Effector memory CD4-positive, alpha-beta T cell (primary cell): ENCODE measurements around the gene DDX4.
A peak's percentile ranks its signal among the peaks of the same experiment; 100 is the strongest.
"Not testable (repeated sequence)": the region's sequence is repeated elsewhere in the genome, so short reads cannot be mapped to it uniquely, and the experiment has no call there.

Experiments
- DNase-seq, 3 donors: peaks; one replicate each; pipeline ENCODE4 v3.0.0-alpha.2; 2020
- H3K27ac ChIP-seq: 2 replicates; pipeline ENCODE4 v1.7.0; 2013; ENCODE audit warnings: mild to moderate bottlenecking, low read length, moderate library complexity; ENCODE audit not compliant: insufficient read depth, poor library complexity, severe bottlenecking
- H3K27me3 ChIP-seq: replicated peaks from 2 replicates; pipeline ENCODE4 v1.7.0; 2013; ENCODE audit warnings: mild to moderate bottlenecking, low read length; ENCODE audit not compliant: insufficient read depth, control insufficient read depth, poor library complexity, severe bottlenecking
- H3K36me3 ChIP-seq: 2 replicates; pipeline ENCODE4 v1.7.0; 2013; ENCODE audit warnings: mild to moderate bottlenecking, low read length, moderate library complexity; ENCODE audit not compliant: control insufficient read depth, insufficient read depth
- H3K4me1 ChIP-seq: 2 replicates; pipeline ENCODE4 v1.7.0; 2013; ENCODE audit warnings: low read length, mild to moderate bottlenecking; ENCODE audit not compliant: control insufficient read depth, insufficient read depth, poor library complexity, severe bottlenecking
- H3K4me3 ChIP-seq: 2 replicates; pipeline ENCODE4 v1.7.0; 2013; ENCODE audit warnings: low read length, low read depth, mild to moderate bottlenecking; ENCODE audit not compliant: insufficient read depth, poor library complexity, severe bottlenecking
- H3K9me3 ChIP-seq: 2 replicates; pipeline ENCODE4 v1.7.0; 2013; ENCODE audit warnings: mild to moderate bottlenecking, low read length, moderate library complexity; ENCODE audit not compliant: control insufficient read depth

DDX4 gene

DNA sequence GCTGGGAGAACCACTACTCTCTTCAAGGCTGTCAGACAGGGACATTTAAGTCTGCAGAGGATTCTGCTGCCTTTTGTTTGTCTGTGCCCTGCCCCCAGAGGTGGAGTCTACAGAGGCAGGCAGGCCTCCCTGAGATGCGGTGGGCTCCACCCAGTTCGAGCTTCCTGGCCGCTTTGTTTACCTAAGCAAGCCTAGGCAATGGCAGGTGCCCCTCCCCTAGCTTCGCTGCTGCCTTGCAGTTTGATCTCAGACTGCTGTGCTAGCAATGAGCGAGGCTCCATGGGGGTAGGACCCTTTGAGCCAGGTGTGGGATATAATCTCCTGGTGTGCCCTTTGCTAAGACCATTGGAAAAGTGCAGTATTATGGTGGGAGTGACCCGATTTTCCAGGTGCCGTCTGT lies 71.0 kb downstream of the DDX4 start:
- H3K4me3 ChIP-seq, H3K4me1 ChIP-seq, H3K27me3 ChIP-seq, H3K27ac ChIP-seq, DNase-seq, H3K9me3 ChIP-seq, H3K36me3 ChIP-seq: not testable (repeated sequence)

DNA sequence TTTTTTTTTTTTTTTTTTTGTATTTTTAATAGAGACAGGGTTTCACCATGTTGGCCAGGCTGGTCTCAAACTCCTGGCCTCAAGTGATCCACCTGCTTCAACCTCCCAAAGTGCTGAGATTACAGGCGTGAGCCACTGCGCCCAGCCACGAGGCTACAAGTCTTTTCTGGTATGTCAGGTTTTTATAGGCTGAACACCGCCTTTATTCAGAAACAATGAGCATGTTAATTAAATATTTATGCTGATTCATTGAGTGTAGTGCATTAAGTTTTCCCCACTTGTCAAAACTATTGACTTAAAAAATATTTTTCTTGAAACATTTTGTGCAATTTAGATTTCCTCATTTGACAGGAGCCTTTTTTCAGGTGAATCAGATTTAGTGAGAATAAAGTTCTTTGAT lies 78.1 kb downstream of the DDX4 start:
- not testable (repeated sequence) for H3K36me3 ChIP-seq, H3K4me3 ChIP-seq, H3K27ac ChIP-seq, H3K9me3 ChIP-seq, H3K27me3 ChIP-seq, DNase-seq, H3K4me1 ChIP-seq

- no peak for DNase-seq
- Histone ChIP-seq H3K27ac (no peak overlapping the region), H3K27me3 (no peaks in the 10 kb centered on the region), H3K4me1 (no peaks in the 10 kb centered on the region), H3K4me3 (no peak overlapping the region), H3K9me3 (no peaks in the 10 kb centered on the region), H3K36me3 (no peaks in the 10 kb centered on the region)
Measured at GRCh38 chr5:55816342-55816741, 78.5 kb downstream of the DDX4 start.

- Histone ChIP-seq H3K27me3 (peaks cover 6% of the 10 kb centered on the region), H3K9me3 (no peaks in the 10 kb centered on the region), H3K4me1 (peaks cover 2% of the 10 kb centered on the region), H3K36me3 (no peaks in the 10 kb centered on the region), H3K4me3 (no peak overlapping the region), H3K27ac (no peak overlapping the region)
- no peak for DNase-seq
Measured at GRCh38 chr5:55817030-55817429, 79.2 kb downstream of the DDX4 start.

- H3K27me3 ChIP-seq, result peaks cover 17% of the 10 kb centered on the region
- H3K4me3 ChIP-seq, result no peak overlapping the region
- no peaks in the 10 kb centered on the region for H3K36me3 ChIP-seq
- H3K27ac ChIP-seq, result no peak overlapping the region
- H3K9me3 ChIP-seq, result no peaks in the 10 kb centered on the region
- H3K4me1 ChIP-seq, result peaks cover 4% of the 10 kb centered on the region
- DNase-seq, result no peak
Measured at GRCh38 chr5:55820488-55820887, 82.6 kb downstream of the DDX4 start.

- Histone ChIP-seq H3K4me3 (peak overlapping the region; percentile 39), H3K36me3 (no peaks in the 10 kb centered on the region), H3K27me3 (peaks cover 17% of the 10 kb centered on the region), H3K27ac (no peak overlapping the region), H3K9me3 (no peaks in the 10 kb centered on the region), H3K4me1 (peaks cover 4% of the 10 kb centered on the region)
- no peak for DNase-seq
Measured at GRCh38 chr5:55821731-55822512, 84.1 kb downstream of the DDX4 start.

DNA sequence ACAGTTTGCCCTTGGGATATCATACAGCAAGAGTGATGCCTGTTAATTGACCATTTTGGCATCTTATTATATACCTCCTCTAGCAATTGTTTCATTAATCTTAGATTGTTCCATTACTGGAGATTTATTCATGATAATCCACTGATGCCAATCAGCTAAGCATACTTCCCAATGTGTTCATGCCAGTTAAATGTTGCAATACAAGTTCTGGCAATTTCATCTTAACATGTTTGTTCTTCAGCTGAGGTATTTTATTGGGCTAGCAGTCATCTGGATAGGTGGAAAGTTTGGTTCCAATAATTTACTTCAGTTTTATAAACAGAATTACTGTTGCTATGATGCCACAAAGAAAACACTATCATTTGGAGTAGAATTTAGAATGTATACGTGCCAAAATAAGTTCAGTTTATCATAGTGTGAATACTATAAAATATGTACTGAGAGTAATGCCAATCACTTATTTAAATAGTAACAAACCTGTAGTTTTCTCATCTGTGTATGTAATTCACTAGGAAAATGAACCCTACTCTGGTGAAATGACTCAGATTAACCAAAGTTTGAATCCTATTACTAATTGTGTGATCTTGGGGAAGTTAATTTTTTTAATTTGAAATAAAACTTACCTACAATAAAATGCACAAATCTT lies 85.4 kb downstream of the DDX4 start:
- Histone ChIP-seq H3K27me3 (peaks cover 17% of the 10 kb centered on the region), H3K36me3 (no peaks in the 10 kb centered on the region), H3K4me1 (peaks cover 4% of the 10 kb centered on the region), H3K27ac (no peak overlapping the region), H3K9me3 (no peaks in the 10 kb centered on the region), H3K4me3 (no peak overlapping the region)
- no peak for DNase-seq

GRCh38 chr5:55829956-55830355 lies 92.1 kb downstream of the DDX4 start:
- Histone ChIP-seq H3K4me1 (no peaks in the 10 kb centered on the region), H3K27ac (no peak overlapping the region)
- no peak for DNase-seq

DNA sequence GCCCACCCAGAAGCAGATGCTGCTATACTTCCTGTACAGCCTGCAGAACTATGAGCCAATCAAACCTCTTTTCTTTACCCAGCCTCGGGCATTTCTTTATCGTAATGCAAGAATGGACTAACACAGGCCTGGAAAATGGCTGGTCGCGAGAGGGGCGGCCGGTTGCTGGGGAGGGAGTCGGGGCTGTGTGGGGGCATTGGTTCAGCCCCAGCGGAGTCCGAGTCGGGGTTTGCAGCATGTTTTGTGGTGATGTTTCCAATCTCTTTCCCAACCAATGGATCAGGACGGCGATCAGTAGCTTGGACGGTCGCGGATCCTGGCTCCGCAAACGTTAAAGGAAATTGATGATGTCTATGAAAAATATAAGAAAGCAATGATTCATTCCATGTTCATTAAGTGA lies 94.6 kb downstream of the DDX4 start:
- Histone ChIP-seq H3K4me3 (no peak overlapping the region), H3K27ac (no peak overlapping the region), H3K4me1 (no peaks in the 10 kb centered on the region), H3K27me3 (no peaks in the 10 kb centered on the region), H3K9me3 (no peaks in the 10 kb centered on the region), H3K36me3 (no peaks in the 10 kb centered on the region)
- no peak for DNase-seq

More at GRCh38 chr5:55829956-55830355, 92.1 kb downstream of the DDX4 start:
- no peaks in the 10 kb centered on the region for H3K27me3 ChIP-seq
- H3K9me3 ChIP-seq, result no peaks in the 10 kb centered on the region
- H3K4me3 ChIP-seq, result no peak overlapping the region
- no peaks in the 10 kb centered on the region for H3K36me3 ChIP-seq

- H3K4me3 ChIP-seq, result no peak overlapping the region
- H3K9me3 ChIP-seq, result no peaks in the 10 kb centered on the region
- H3K27me3 ChIP-seq, result no peaks in the 10 kb centered on the region
- no peaks in the 10 kb centered on the region for H3K36me3 ChIP-seq
- DNase-seq, result no peak
- no peak overlapping the region for H3K27ac ChIP-seq
- no peaks in the 10 kb centered on the region for H3K4me1 ChIP-seq
Measured at GRCh38 chr5:55836191-55836590, 98.3 kb downstream of the DDX4 start.
